DMS 273 (cell line): ENCODE data around the gene UBAP2L.
"Not testable (repeated sequence)": the region's sequence is repeated elsewhere in the genome, so short reads cannot be mapped to it uniquely, and the experiment has no call there.

Experiments used
- DNase-seq: peaks from one replicate; lab custom pipeline; 2025; ENCODE audit not compliant: unreplicated experiment; lab: John Stamatoyannopoulos, UW

Gene UBAP2L

GRCh38 chr1:154307670-154308270 lies 87.0 kb downstream of the UBAP2L start:
- not testable (repeated sequence) for DNase-seq

- DNase-seq, result not testable (repeated sequence)
Observed at GRCh38 chr1:154309136-154309535, 88.4 kb downstream of the UBAP2L start.

DNA sequence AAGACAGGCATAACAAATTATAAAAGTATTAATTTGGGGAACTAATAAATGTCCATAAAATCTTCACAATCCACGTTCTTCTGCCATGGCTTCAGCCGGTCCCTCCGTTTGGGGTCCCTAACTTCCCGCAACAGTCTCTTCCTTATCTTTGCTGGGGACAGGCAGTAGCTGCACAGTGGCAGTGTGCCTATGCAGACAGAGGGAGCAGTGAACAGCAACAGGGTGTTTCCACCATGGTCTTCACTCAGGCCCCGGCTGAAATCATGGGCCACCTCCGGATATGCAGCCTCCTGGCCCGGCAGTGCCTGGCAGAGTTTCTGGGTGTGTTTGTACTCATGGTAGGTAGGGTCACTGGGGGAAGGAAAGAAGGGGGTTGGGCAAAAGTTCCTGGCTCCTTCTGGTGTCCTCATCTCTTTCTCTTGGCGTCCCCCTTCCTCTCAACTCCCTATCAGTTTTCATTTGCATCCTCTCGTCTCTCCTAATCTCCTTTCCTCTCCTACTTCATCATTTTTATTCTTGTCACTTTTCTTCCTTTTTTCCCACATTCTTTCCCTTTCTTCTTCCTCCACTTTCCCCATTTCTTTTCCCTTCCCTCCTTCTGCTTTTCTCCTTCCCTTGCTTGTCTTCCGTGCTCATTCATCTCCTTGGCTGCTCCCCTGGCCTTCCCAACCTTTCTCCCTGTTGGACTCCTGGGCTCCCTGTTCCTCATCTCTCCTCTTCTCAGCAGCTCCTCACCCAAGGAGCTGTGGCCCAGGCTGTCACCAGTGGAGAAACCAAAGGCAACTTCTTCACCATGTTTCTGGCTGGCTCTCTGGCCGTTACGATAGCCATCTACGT lies 91.7 kb downstream of the UBAP2L start:
- DNase-seq, result not testable (repeated sequence)

GRCh38 chr1:154313066-154313356 lies 92.3 kb downstream of the UBAP2L start:
- DNase-seq, result no peak

DNA sequence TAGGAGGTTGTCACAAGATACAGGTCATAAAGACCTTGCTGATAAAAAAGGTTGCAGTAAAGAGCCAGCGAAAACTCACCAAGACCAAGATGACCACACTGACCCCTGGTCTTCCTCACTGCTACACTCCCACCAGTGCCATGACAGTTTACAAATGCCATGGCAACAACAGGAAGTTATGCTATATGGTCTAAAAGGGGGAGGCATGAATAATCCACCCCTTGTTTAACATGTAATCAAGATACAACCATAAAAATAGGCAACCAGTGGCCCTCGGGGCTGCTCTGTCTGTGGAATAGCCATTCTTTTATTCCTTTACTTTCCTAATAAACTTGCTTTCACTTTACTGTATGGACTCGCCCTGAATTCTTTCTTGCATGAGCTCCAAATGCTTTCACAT lies 93.5 kb downstream of the UBAP2L start:
- DNase-seq, result not testable (repeated sequence)

GRCh38 chr1:154316704-154317103 lies 95.9 kb downstream of the UBAP2L start:
- no peak for DNase-seq

- DNase-seq, result no peak
Observed at GRCh38 chr1:154318386-154318785, 97.6 kb downstream of the UBAP2L start.
